ENCODE results near the gene CNTN1.

DNA sequence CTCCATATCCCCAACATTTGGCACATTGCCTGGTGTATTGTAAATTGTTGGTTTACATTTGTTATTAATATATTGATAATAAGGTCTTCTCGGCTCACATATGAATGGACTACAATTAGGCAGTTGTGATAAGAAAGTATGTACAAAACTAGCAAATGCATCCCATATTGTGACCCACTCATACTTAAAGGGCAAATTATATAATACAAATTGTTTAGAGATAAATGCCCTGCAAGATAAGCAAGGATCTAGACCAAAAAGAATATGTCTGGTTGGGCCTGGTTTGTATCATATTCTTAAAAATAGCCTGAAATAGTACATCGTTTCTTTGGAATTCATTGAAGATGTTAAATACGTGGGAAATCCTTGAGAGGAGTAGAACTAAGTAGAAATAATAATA is 151.3 kb downstream of the CNTN1 start:
- no peak for TF ChIP-seq BHLHE40 (IDR thresholded peaks at IDR 0.05; ENCODE audit: borderline replicate concordance)
- TF ChIP-seq LEF1 (IDR thresholded peaks at IDR 0.05; ENCODE audit: borderline replicate concordance): no peak
- no peak for TF ChIP-seq CTBP1 (IDR thresholded peaks at IDR 0.05; ENCODE audit: borderline replicate concordance)
- no peak for TF ChIP-seq ELF4 (IDR thresholded peaks at IDR 0.05)
- no peak for TF ChIP-seq FOXK2 (IDR thresholded peaks at IDR 0.05)

Measured in HEK293T (cell line).